NCI-H1436 treated with DMSO at 0.1 percent for 48 hours (cell line): ENCODE measurements around the gene AEBP2.

Experiments
- DNase-seq: peaks from one replicate; lab custom pipeline; 2025; lab: John Stamatoyannopoulos, UW

The AEBP2 gene

GRCh38 chr12:19553175-19553574 is 113.9 kb downstream of the AEBP2 start:
- no peak for DNase-seq

GRCh38 chr12:19561411-19561961 is 122.2 kb downstream of the AEBP2 start:
- no peak for DNase-seq
